Measurements from ENCODE around the gene ZNF629. TPM values are rescaled to one million over a fixed set of nuclear protein-coding genes. Genes with fewer than 3 reads are reported as not detected.

The ZNF629 gene
- total RNA-seq, 4 donors from 2014 or later: 10.9 to 18.1 (median 16.0) TPM

- intact Hi-C loops (cut with DNase I; ENCODE audit: low total_unique reads): loop anchor here (10.0 kb wide), 1 partner anchor 46 kb away; no protein-coding TSS in a partner anchor
Measured at GRCh38 chr16:30728899-30729672, 57.9 kb downstream of the ZNF629 start.

More at GRCh38 chr16:30728899-30729672, 57.9 kb downstream of the ZNF629 start:
- TF ChIP-seq POLR2A (IDR thresholded peaks at IDR 0.05): no peak
- DNase-seq (ENCODE audit: low spot score in 2 of 2): no peak
- WGBS, 2 donors: 79 to 81% methylated on average over 17 of the region's 17 CpGs
- no peak overlapping the region for H3K4me3 ChIP-seq (ENCODE audit: low read depth, poor library complexity, severe bottlenecking)

Other genes with a start within 250 kb of the ZNF629 start
- gene ZNF764, start 228.8 kb downstream of the ZNF629 start, total RNA-seq: 10 to 100 TPM in 3 of 4 donors, 1 to 10 TPM in 1; 8.3 to 12.0 (median 10.3) TPM
- 10 to 100 TPM; 11.9 to 22.5 (median 16.0) TPM for gene ZNF688, start 215.5 kb downstream of the ZNF629 start, total RNA-seq
- 10 to 100 TPM in 2 of 4 donors, 1 to 10 TPM in 2; 9.5 to 19.2 (median 10.4) TPM for gene ZNF785, start 201.5 kb downstream of the ZNF629 start, total RNA-seq
- gene ZNF689, start 176.8 kb downstream of the ZNF629 start, total RNA-seq: 1 to 10 TPM; 3.2 to 9.1 (median 6.7) TPM
- 10 to 100 TPM; 23.8 to 67.5 (median 37.1) TPM for gene PRR14, start 136.2 kb downstream of the ZNF629 start, total RNA-seq
- gene FBRS, start 128.8 kb downstream of the ZNF629 start, total RNA-seq: 100 to 1,000 TPM in 1 of 4 donors, 10 to 100 TPM in 3; 51.0 to 103 (median 58.3) TPM
- gene SRCAP, start 88.0 kb downstream of the ZNF629 start, total RNA-seq: 10 to 100 TPM; 21.7 to 44.0 (median 33.7) TPM
- 10 to 100 TPM; 20.6 to 39.5 (median 31.5) TPM for gene PHKG2, start 38.8 kb downstream of the ZNF629 start, total RNA-seq
- gene CFAP119, start 25.1 kb downstream of the ZNF629 start, total RNA-seq: 1 to 10 TPM; 1.2 to 4.1 (median 2.6) TPM
- 100 to 1,000 TPM in 1 of 4 donors, 10 to 100 TPM in 3; 82.2 to 112 (median 92.9) TPM for gene RNF40, start 24.9 kb downstream of the ZNF629 start, total RNA-seq
- 10 to 100 TPM; 43.1 to 79.1 (median 63.0) TPM for gene BCL7C, start 106.9 kb upstream of the ZNF629 start, total RNA-seq
- gene CTF1, start 109.4 kb upstream of the ZNF629 start, total RNA-seq: 1 to 10 TPM in 2 of 4 donors, under 1 TPM in 1, not detected in 1; 0.80 to 3.0 (median 2.5) TPM
- gene FBXL19, start 136.4 kb upstream of the ZNF629 start, total RNA-seq: 10 to 100 TPM; 17.7 to 25.1 (median 22.1) TPM
- 10 to 100 TPM; 22.9 to 37.7 (median 34.6) TPM for gene ORAI3, start 161.9 kb upstream of the ZNF629 start, total RNA-seq
- 10 to 100 TPM in 3 of 4 donors, 1 to 10 TPM in 1; 9.2 to 22.4 (median 10.7) TPM for gene SETD1A, start 170.5 kb upstream of the ZNF629 start, total RNA-seq
- 10 to 100 TPM; 12.4 to 29.8 (median 19.0) TPM for gene HSD3B7, start 198.0 kb upstream of the ZNF629 start, total RNA-seq
- gene STX1B, start 223.4 kb upstream of the ZNF629 start, total RNA-seq: 1 to 10 TPM in 1 of 4 donors, under 1 TPM in 3; 0.32 to 1.4 (median 0.44) TPM
- 10 to 100 TPM; 38.7 to 53.1 (median 46.4) TPM for gene STX4, start 246.4 kb upstream of the ZNF629 start, total RNA-seq